GM21528 (cell line): ENCODE data around the gene OAT.
A peak's percentile ranks its signal among the peaks of the same experiment; 100 is the strongest.

Experiments used
- ATAC-seq: cut with Tn5 transposase; IDR thresholded peaks from one replicate; pipeline ENCODE4 v1.9.1; 2021; ENCODE audit warnings: mild to moderate bottlenecking, moderate library complexity; ENCODE audit not compliant: unreplicated experiment, low FRiP score

The OAT gene

GRCh38 chr10:124418726-124419501 lies at the start of gene OAT:
OAT (minus strand) TSS chr10:124418923; CDS start chr10:124412171, 6,752 bp downstream.
- ATAC-seq: peak; percentile 98

DNA sequence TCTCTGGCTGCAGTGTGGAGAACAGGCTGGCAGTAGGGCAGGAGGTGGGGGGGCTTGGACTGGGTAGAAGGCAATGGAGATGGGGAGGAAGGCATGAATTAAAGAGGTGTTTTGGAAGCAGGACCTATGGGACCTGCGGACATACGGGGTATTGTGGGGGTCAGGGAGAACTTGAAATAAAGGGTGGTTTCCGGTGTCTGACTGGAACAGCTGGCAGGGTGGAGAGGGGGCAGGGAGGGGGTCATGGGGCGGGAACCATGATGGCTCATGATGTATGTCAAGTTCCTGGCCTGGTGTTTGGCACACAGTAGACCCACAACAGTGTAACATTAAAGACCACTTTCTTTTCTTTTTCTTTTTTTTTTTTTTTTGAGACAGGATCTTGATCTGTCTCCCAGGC lies 48.4 kb upstream of the OAT start:
- no peak for ATAC-seq

- ATAC-seq: no peak
Observed at GRCh38 chr10:124465777-124466488, 47.2 kb upstream of the OAT start.

- no peak for ATAC-seq
Observed at GRCh38 chr10:124465003-124465776, 46.5 kb upstream of the OAT start.

- ATAC-seq: no peak
Observed at GRCh38 chr10:124464028-124464965, 45.6 kb upstream of the OAT start.

DNA sequence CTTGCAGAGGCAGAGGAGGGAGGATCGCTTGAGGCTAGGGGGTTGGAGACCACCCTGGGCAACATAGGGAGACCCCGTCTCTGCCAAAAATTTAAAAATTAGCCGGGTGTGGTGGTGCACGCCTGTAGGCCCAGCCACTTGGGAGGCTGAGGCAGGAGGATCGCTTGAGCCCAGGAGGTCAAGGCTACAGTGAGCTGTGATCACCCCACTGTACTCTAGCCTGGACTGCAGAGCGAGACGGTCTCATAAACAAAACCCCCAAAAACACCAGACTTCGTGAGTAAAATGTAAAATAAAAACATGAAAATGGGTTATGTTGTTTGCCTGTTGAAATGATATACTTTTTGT lies 43.6 kb upstream of the OAT start:
- ATAC-seq: no peak

- ATAC-seq: peak; percentile 96
Observed at GRCh38 chr10:124461642-124462347, 43.1 kb upstream of the OAT start, which contains the start of gene LHPP. LHPP (plus strand) TSS chr10:124461823; CDS start chr10:124461863, 40 bp downstream.

GRCh38 chr10:124460144-124460543 lies 41.4 kb upstream of the OAT start:
- no peak for ATAC-seq

DNA sequence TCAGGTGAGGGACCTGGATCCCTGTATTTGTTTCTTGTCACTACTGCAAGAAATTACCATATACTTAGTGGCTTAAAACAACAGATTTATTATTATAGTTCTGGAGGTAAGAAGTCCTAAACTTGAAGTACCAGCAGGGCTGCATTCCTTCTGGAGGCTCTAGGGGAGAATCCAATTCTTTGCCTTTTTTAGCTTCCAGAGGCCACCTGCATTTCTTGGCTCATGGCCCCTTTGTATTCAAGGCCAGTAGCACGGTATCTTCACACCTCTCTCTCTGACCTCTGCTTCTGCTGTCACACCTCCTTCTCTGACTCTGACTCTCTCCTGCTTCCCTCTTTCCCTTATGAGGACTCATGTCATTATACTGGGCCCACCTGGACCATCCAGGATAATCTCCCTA lies 40.7 kb upstream of the OAT start:
- no peak for ATAC-seq

- no peak for ATAC-seq
Observed at GRCh38 chr10:124458889-124459288, 40.2 kb upstream of the OAT start.

GRCh38 chr10:124458473-124458872 lies 39.8 kb upstream of the OAT start:
- ATAC-seq: no peak

GRCh38 chr10:124455441-124455840 lies 36.7 kb upstream of the OAT start:
- no peak for ATAC-seq

- no peak for ATAC-seq
Observed at GRCh38 chr10:124453960-124454610, 35.4 kb upstream of the OAT start.

- ATAC-seq: no peak
Observed at GRCh38 chr10:124451276-124451675, 32.6 kb upstream of the OAT start.

GRCh38 chr10:124450783-124451057 lies 32.0 kb upstream of the OAT start:
- no peak for ATAC-seq

- no peak for ATAC-seq
Observed at GRCh38 chr10:124450012-124450782, 31.5 kb upstream of the OAT start, which contains the start of gene NKX1-2. NKX1-2 (minus strand) TSS chr10:124450035; CDS start chr10:124449943, 92 bp downstream.

- no peak for ATAC-seq
Observed at GRCh38 chr10:124449170-124450011, 30.7 kb upstream of the OAT start.
